HUES64 (cell line): Measurements from ENCODE around the gene PLEKHM3.

Experiments
- H3K27ac ChIP-seq: 2 replicates; pipeline ENCODE4 v1.7.0; 2013; ENCODE audit warnings: low read depth, low read length, inconsistent platforms
- H3K27me3 ChIP-seq: 2 replicates; pipeline ENCODE4 v1.6.1; 2013; ENCODE audit warnings: mild to moderate bottlenecking, low read length; ENCODE audit not compliant: insufficient read depth
- H3K36me3 ChIP-seq: 2 replicates; pipeline ENCODE4 v1.6.1; 2013; ENCODE audit warnings: mild to moderate bottlenecking, low read length; ENCODE audit not compliant: insufficient read depth
- H3K4me1 ChIP-seq: 2 replicates; pipeline ENCODE4 v1.6.1; 2013; ENCODE audit warnings: mild to moderate bottlenecking, low read length, moderate library complexity; ENCODE audit not compliant: insufficient read depth
- H3K4me3 ChIP-seq: 2 replicates; pipeline ENCODE4 v1.5.1; 2013; ENCODE audit warnings: mild to moderate bottlenecking, low read length, moderate library complexity
- H3K9ac ChIP-seq: 2 replicates; pipeline ENCODE4 v1.6.1; 2013; ENCODE audit warnings: mild to moderate bottlenecking, low read depth, low read length
- H3K9me3 ChIP-seq: 2 replicates; pipeline ENCODE4 v1.6.1; 2013; ENCODE audit warnings: low read depth, low read length; ENCODE audit not compliant: insufficient read depth
- WGBS: fragments of 150-250, 120-280 bp; methylation state at CpG from one replicate; pipeline ENCODE4 v1.1.7; 2013; ENCODE audit warnings: missing lambda C conversion rate; 5-methylcytosine and 5-hydroxymethylcytosine counted together

Gene PLEKHM3

GRCh38 chr2:207847807-207848544, 177.4 kb downstream of the PLEKHM3 start:
- Histone ChIP-seq H3K36me3 (no peaks in the 10 kb centered on the region), H3K4me3 (no peak overlapping the region), H3K4me1 (peaks cover 27% of the 10 kb centered on the region; the same call in 1 of the 2 replicates), H3K27ac (no peak overlapping the region; the same call in 1 of the 2 replicates), H3K9ac (no peak overlapping the region), H3K9me3 (no peaks in the 10 kb centered on the region), H3K27me3 (no peaks in the 10 kb centered on the region)
- 54% methylated on average over 4 of the region's 4 CpGs for WGBS

GRCh38 chr2:207847098-207847806, 178.1 kb downstream of the PLEKHM3 start:
- 82% methylated on average over 3 of the region's 3 CpGs for WGBS
- H3K9ac ChIP-seq, result no peak overlapping the region

GRCh38 chr2:207845202-207845864, 180.0 kb downstream of the PLEKHM3 start:
- no peak overlapping the region for H3K27ac ChIP-seq
- no peak overlapping the region for H3K9ac ChIP-seq
- peaks cover 27% of the 10 kb centered on the region; the same call in 1 of the 2 replicates for H3K4me1 ChIP-seq
- 92% methylated on average over 3 of the region's 3 CpGs for WGBS
- no peaks in the 10 kb centered on the region for H3K9me3 ChIP-seq
- H3K27me3 ChIP-seq, result no peaks in the 10 kb centered on the region
- no peak overlapping the region for H3K4me3 ChIP-seq
- H3K36me3 ChIP-seq, result no peaks in the 10 kb centered on the region

More at GRCh38 chr2:207847098-207847806, 178.1 kb downstream of the PLEKHM3 start:
- no peaks in the 10 kb centered on the region for H3K36me3 ChIP-seq
- H3K27me3 ChIP-seq, result no peaks in the 10 kb centered on the region
- H3K4me3 ChIP-seq, result no peak overlapping the region
- peaks cover 27% of the 10 kb centered on the region; the same call in 1 of the 2 replicates for H3K4me1 ChIP-seq
- no peak overlapping the region; the same call in 1 of the 2 replicates for H3K27ac ChIP-seq
- H3K9me3 ChIP-seq, result no peaks in the 10 kb centered on the region

GRCh38 chr2:207844648-207845047, 180.7 kb downstream of the PLEKHM3 start:
- 79% methylated on average over 2 of the region's 2 CpGs for WGBS

GRCh38 chr2:207840101-207840500, 185.2 kb downstream of the PLEKHM3 start:
- 71% methylated on average over 1 of the region's 1 CpG for WGBS
- H3K9ac ChIP-seq, result no peak overlapping the region
- H3K9me3 ChIP-seq, result no peaks in the 10 kb centered on the region
- H3K27me3 ChIP-seq, result no peaks in the 10 kb centered on the region
- no peak overlapping the region for H3K4me3 ChIP-seq
- no peaks in the 10 kb centered on the region for H3K36me3 ChIP-seq
- H3K27ac ChIP-seq, result no peak overlapping the region
- peaks cover 30% of the 10 kb centered on the region for H3K4me1 ChIP-seq

More at GRCh38 chr2:207844648-207845047, 180.7 kb downstream of the PLEKHM3 start:
- Histone ChIP-seq H3K4me3 (no peak overlapping the region), H3K9me3 (no peaks in the 10 kb centered on the region), H3K27ac (peak overlapping the region; percentile 20; the same call in 1 of the 2 replicates), H3K4me1 (peaks cover 26% of the 10 kb centered on the region; the same call in 1 of the 2 replicates), H3K9ac (no peak overlapping the region), H3K36me3 (no peaks in the 10 kb centered on the region), H3K27me3 (no peaks in the 10 kb centered on the region)

- H3K9me3 ChIP-seq, result no peaks in the 10 kb centered on the region
- peaks cover 25% of the 10 kb centered on the region for H3K4me1 ChIP-seq
These were observed 185.8 kb downstream of the PLEKHM3 start for GRCh38 chr2:207839575-207839974.

GRCh38 chr2:207839028-207839427, 186.3 kb downstream of the PLEKHM3 start:
- no peaks in the 10 kb centered on the region for H3K36me3 ChIP-seq
- H3K27me3 ChIP-seq, result no peaks in the 10 kb centered on the region
- H3K4me1 ChIP-seq, result peaks cover 24% of the 10 kb centered on the region
- peak overlapping the region; percentile 54; the same call in 1 of the 2 replicates for H3K27ac ChIP-seq
- H3K9me3 ChIP-seq, result no peaks in the 10 kb centered on the region
- H3K9ac ChIP-seq, result no peak overlapping the region
- H3K4me3 ChIP-seq, result no peak overlapping the region
- WGBS, result 83% methylated on average over 1 of the region's 1 CpG

More at GRCh38 chr2:207839575-207839974, 185.8 kb downstream of the PLEKHM3 start:
- Histone ChIP-seq H3K4me3 (no peak overlapping the region), H3K36me3 (no peaks in the 10 kb centered on the region), H3K9ac (no peak overlapping the region), H3K27me3 (no peaks in the 10 kb centered on the region), H3K27ac (no peak overlapping the region)
- 100% methylated on average over 3 of the region's 3 CpGs for WGBS

- WGBS, result 83% methylated on average over 7 of the region's 7 CpGs
- H3K9me3 ChIP-seq, result no peaks in the 10 kb centered on the region
These were observed 188.7 kb downstream of the PLEKHM3 start for GRCh38 chr2:207836521-207837133.

GRCh38 chr2:207835805-207836204, 189.5 kb downstream of the PLEKHM3 start:
- Histone ChIP-seq H3K27me3 (no peaks in the 10 kb centered on the region), H3K36me3 (no peaks in the 10 kb centered on the region), H3K9me3 (no peaks in the 10 kb centered on the region), H3K9ac (no peak overlapping the region), H3K27ac (no peak overlapping the region), H3K4me3 (no peak overlapping the region), H3K4me1 (peaks cover 24% of the 10 kb centered on the region)
- 87% methylated on average over 1 of the region's 1 CpG for WGBS

More at GRCh38 chr2:207836521-207837133, 188.7 kb downstream of the PLEKHM3 start:
- no peaks in the 10 kb centered on the region for H3K27me3 ChIP-seq
- H3K4me3 ChIP-seq, result no peak overlapping the region
- H3K27ac ChIP-seq, result peak overlapping the region; percentile 58; the same call in 1 of the 2 replicates
- no peak overlapping the region for H3K9ac ChIP-seq
- no peaks in the 10 kb centered on the region for H3K36me3 ChIP-seq
- peaks cover 24% of the 10 kb centered on the region for H3K4me1 ChIP-seq

- WGBS, result 85% methylated on average over 3 of the region's 3 CpGs
- Histone ChIP-seq H3K27me3 (no peaks in the 10 kb centered on the region), H3K9me3 (no peaks in the 10 kb centered on the region), H3K36me3 (no peaks in the 10 kb centered on the region), H3K9ac (no peak overlapping the region), H3K4me3 (no peak overlapping the region), H3K4me1 (peaks cover 15% of the 10 kb centered on the region), H3K27ac (no peak overlapping the region)
These were observed 192.0 kb downstream of the PLEKHM3 start for GRCh38 chr2:207833251-207833751.
